ENCODE data around the gene GTSE1.

DNA sequence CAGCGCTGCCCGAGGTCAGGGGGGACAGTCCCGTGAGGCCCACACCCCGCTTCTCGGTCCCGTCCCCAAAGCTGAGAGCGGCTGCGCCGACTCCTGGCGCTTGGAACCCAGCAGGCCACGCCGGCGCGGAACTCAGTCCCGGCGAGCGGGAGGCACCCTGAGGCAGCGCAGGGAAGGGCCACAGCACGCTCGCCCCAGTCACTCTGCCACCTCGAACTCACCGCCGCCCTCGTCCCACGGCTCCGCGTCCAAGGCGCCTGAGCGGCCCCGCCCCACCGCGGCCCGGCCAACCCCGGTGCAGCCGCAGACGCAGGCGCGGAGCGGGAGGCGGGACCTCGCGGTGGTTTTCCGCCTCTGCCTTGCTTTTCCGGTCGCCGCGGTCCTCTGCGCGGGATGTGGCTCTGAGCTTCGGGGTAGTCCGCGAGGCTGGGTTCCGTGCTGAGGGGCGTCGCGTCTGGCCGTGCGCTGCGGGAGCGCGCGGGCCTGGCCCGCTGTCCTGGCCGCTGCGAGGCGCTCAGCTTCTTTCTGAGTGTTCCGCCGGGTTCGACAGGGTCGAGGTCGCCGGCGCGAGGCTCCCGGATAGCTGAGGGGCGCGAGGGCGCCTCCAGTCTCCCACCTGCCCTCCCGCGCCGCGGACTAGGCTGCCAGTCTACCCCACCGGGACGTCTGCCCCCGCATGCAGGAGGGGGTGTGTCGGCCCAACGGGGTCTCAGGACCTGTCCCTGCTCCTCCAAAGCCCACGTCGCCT, 46.5 kb upstream of the GTSE1 start, which contains the start of gene CDPF1:
- TF ChIP-seq, protein P1, sequence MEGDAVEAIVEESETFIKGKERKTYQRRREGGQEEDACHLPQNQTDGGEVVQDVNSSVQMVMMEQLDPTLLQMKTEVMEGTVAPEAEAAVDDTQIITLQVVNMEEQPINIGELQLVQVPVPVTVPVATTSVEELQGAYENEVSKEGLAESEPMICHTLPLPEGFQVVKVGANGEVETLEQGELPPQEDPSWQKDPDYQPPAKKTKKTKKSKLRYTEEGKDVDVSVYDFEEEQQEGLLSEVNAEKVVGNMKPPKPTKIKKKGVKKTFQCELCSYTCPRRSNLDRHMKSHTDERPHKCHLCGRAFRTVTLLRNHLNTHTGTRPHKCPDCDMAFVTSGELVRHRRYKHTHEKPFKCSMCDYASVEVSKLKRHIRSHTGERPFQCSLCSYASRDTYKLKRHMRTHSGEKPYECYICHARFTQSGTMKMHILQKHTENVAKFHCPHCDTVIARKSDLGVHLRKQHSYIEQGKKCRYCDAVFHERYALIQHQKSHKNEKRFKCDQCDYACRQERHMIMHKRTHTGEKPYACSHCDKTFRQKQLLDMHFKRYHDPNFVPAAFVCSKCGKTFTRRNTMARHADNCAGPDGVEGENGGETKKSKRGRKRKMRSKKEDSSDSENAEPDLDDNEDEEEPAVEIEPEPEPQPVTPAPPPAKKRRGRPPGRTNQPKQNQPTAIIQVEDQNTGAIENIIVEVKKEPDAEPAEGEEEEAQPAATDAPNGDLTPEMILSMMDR (IDR thresholded peaks at IDR 0.05; ENCODE audit: insufficient read depth, low read length, poor library complexity, severe bottlenecking) = no peak
- no peak for TF ChIP-seq EZH2phosphoT487 (conservative IDR thresholded peaks at IDR 0.05; ENCODE audit: low read length)

Data from SU-DHL-6 (cell line).